ENCODE results near the gene TLE3.

DNA sequence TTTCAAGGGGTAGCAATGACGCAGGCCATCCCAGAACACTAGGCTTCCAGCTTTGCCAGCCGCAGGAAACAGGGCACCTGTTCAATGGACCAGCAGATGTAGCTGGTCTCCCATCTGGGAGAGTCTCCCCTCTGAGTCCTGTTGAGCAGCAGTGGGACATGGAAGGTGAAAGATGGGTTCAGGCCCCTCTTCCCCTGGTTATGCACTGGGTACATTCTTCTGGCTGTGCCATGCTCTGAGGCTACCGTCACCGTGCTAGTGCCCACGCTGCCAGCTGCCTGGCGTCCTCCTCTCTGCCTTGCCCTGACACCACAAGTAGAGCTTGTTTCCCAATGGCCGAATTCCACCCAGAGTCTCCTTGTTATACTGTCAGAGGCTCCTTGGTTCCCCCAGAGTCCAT, 63.1 kb downstream of the TLE3 start:
- TF ChIP-seq CTCF (conservative IDR thresholded peaks at IDR 0.05 in 1 of 2, IDR thresholded peaks at IDR 0.05 in 1 of 2; ENCODE audit: low read depth in 1 of 2, low read length in 2 of 2) (no peak), EZH2 (IDR thresholded peaks at IDR 0.05; ENCODE audit: low read length, missing control alignments) (no peak)

All from fibroblast of lung (primary cell).